Neural cell (in vitro differentiated cells): ENCODE measurements around the gene DNAH10. TPM values are rescaled to one million over a fixed set of nuclear protein-coding genes. Genes with fewer than 3 reads are reported as not detected.

ENCODE experiments used
- H2AFZ ChIP-seq: fragments of 200-600, 300-800 bp; sonication (generic), shearing (Covaris generic); 2 replicates; pipeline ENCODE4 v1.6.0; 2014; ENCODE audit warnings: low read depth, mild to moderate bottlenecking, antibody characterized with exemption, low read length, moderate library complexity
- H3F3A ChIP-seq: fragments of 200-600 bp; shearing (Covaris generic); 2 replicates; pipeline ENCODE4 v1.6.1; 2016; ENCODE audit warnings: mild to moderate bottlenecking, moderate library complexity, mixed read lengths, antibody characterized with exemption, low read length; ENCODE audit not compliant: insufficient read depth, poor library complexity, severe bottlenecking
- H3K27ac ChIP-seq: fragments of 200-600, 300-800 bp; sonication (generic), shearing (Covaris generic); 2 replicates; pipeline ENCODE4 v1.5.1; 2014; ENCODE audit warnings: mild to moderate bottlenecking, low read length, moderate library complexity
- H3K27me3 ChIP-seq: fragments of 300-800, 200-600 bp; sonication (generic), shearing (Covaris generic); 2 replicates; pipeline ENCODE4 v1.6.0; 2014; ENCODE audit warnings: mild to moderate bottlenecking, low read depth, low read length, moderate library complexity; ENCODE audit not compliant: insufficient read depth
- H3K36me3 ChIP-seq: fragments of 300-800, 200-600 bp; sonication (generic), shearing (Covaris generic); 2 replicates; pipeline ENCODE4 v1.5.1; 2014; ENCODE audit warnings: mild to moderate bottlenecking, antibody characterized with exemption, low read length, moderate library complexity; ENCODE audit not compliant: insufficient read depth
- H3K4me2 ChIP-seq: fragments of 300-800, 200-600 bp; sonication (generic), shearing (Covaris generic); 2 replicates; pipeline ENCODE4 v1.6.0; 2014; ENCODE audit warnings: mild to moderate bottlenecking, low read length
- H3K4me3 ChIP-seq: fragments of 300-800, 200-600 bp; sonication (generic), shearing (Covaris generic); 2 replicates; pipeline ENCODE4 v1.5.1; 2014; ENCODE audit warnings: mild to moderate bottlenecking, low read length, moderate library complexity
- H3K79me2 ChIP-seq: fragments of 200-600 bp; shearing (Covaris generic); replicated peaks from 2 replicates; pipeline ENCODE4 v1.6.0; 2014; ENCODE audit warnings: mild to moderate bottlenecking, low read length, moderate library complexity; ENCODE audit not compliant: insufficient read depth
- H3K9ac ChIP-seq: fragments of 300-800, 200-600 bp; sonication (generic), shearing (Covaris generic); 2 replicates; pipeline ENCODE4 v1.6.1; 2016; ENCODE audit warnings: mild to moderate bottlenecking, low read length, mixed read lengths
- H3K9me2 ChIP-seq: fragments of 200-600 bp; shearing (Covaris generic); 2 replicates; pipeline ENCODE4 v1.6.1; 2016; ENCODE audit warnings: mild to moderate bottlenecking, low read length, mixed read lengths; ENCODE audit not compliant: insufficient read depth
- H3K9me3 ChIP-seq: fragments of 200-600, 300-800 bp; sonication (generic), shearing (Covaris generic); 2 replicates; pipeline ENCODE4 v1.6.1; 2016; ENCODE audit warnings: mild to moderate bottlenecking, mixed run types, low read length, moderate library complexity, mixed read lengths
- H4K20me1 ChIP-seq: fragments of 200-600 bp; shearing (Covaris generic); 2 replicates; pipeline ENCODE4 v1.6.1; 2016; ENCODE audit warnings: mild to moderate bottlenecking, mixed run types; ENCODE audit not compliant: insufficient read depth
- EP300 ChIP-seq: fragments of 450-650 bp; conservative IDR thresholded peaks from 2 replicates; pipeline ENCODE4 v1.6.1; 2014; ENCODE audit warnings: antibody characterized with exemption, mild to moderate bottlenecking, moderate library complexity; ENCODE audit not compliant: poor library complexity, severe bottlenecking
- EZH2 ChIP-seq: fragments of 200-600, 300-800 bp; shearing (Covaris generic), sonication (generic); IDR thresholded peaks from 2 replicates; pipeline ENCODE4 v1.6.1; 2014; ENCODE audit warnings: antibody characterized with exemption, low read length, borderline replicate concordance, mild to moderate bottlenecking; ENCODE audit not compliant: insufficient read depth, poor library complexity, severe bottlenecking
- MXI1 ChIP-seq: fragments of 450-650 bp; conservative IDR thresholded peaks from 2 replicates; pipeline ENCODE4 v1.6.1; 2014; ENCODE audit warnings: antibody characterized with exemption, mild to moderate bottlenecking; ENCODE audit not compliant: poor library complexity, severe bottlenecking
- POLR2AphosphoS5 ChIP-seq: IDR thresholded peaks from 2 replicates; pipeline ENCODE4 v1.6.1; 2012
- RAD21 ChIP-seq: fragments of 450-650 bp; conservative IDR thresholded peaks from 2 replicates; pipeline ENCODE4 v1.6.1; 2014; ENCODE audit warnings: antibody characterized with exemption, mild to moderate bottlenecking, moderate library complexity
- REST ChIP-seq: IDR thresholded peaks from 2 replicates; pipeline ENCODE4 v1.6.1; 2012; ENCODE audit warnings: borderline replicate concordance
- SMC3 ChIP-seq: fragments of 450-650 bp; conservative IDR thresholded peaks from 2 replicates; pipeline ENCODE4 v1.6.1; 2014; ENCODE audit warnings: antibody characterized with exemption, mild to moderate bottlenecking, moderate library complexity; ENCODE audit not compliant: poor library complexity
- TAF1 ChIP-seq: IDR thresholded peaks from 2 replicates; pipeline ENCODE4 v1.6.1; 2012; ENCODE audit warnings: low read depth
- polyA plus RNA-seq: library from polyadenylated mRNA; depleted of rRNA; stranded (reverse); fragments of >200 nt; gene quantifications from 2 replicates; pipeline ENCODE4 v1.2.3, GENCODE V29; 2014
- TF ChIP-seq, protein P1 (sequence below): fragments of 450-650 bp; IDR thresholded peaks from 2 replicates; pipeline ENCODE4 v1.5.1; 2014; ENCODE audit warnings: antibody characterized with exemption, mild to moderate bottlenecking, moderate library complexity; ENCODE audit not compliant: poor library complexity, severe bottlenecking

Gene DNAH10
- polyA plus RNA-seq, 1 donor from 2014 or later: 1.9 TPM

DNA sequence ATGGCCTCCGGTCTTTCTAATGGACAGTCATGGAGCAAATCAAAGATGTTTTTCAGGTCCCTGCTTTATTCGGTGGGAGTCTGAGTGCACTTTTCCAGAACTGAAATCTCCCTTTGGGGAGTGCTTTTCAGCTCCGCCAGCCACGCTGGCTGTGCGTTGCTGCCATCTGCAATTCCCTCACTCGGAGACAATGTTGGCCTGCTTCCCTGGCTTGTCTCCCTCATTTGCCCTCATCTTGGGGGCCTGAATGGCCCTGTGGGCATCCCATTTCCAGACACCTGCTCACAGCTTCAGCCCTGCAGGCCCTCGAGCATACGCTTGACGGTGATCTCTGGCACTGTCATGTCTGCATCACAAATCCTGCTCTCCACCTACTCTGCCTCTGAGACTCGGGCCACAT lies 106.7 kb downstream of the DNAH10 start:
- no peak for TF ChIP-seq POLR2AphosphoS5
- TF ChIP-seq, protein P1, sequence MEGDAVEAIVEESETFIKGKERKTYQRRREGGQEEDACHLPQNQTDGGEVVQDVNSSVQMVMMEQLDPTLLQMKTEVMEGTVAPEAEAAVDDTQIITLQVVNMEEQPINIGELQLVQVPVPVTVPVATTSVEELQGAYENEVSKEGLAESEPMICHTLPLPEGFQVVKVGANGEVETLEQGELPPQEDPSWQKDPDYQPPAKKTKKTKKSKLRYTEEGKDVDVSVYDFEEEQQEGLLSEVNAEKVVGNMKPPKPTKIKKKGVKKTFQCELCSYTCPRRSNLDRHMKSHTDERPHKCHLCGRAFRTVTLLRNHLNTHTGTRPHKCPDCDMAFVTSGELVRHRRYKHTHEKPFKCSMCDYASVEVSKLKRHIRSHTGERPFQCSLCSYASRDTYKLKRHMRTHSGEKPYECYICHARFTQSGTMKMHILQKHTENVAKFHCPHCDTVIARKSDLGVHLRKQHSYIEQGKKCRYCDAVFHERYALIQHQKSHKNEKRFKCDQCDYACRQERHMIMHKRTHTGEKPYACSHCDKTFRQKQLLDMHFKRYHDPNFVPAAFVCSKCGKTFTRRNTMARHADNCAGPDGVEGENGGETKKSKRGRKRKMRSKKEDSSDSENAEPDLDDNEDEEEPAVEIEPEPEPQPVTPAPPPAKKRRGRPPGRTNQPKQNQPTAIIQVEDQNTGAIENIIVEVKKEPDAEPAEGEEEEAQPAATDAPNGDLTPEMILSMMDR: no peak
- Histone ChIP-seq H4K20me1 (no peaks in the 10 kb centered on the region), H3K79me2 (no peaks in the 10 kb centered on the region), H3K27me3 (no peaks in the 10 kb centered on the region), H3K9me3 (no peaks in the 10 kb centered on the region), H3K27ac (no peak overlapping the region), H2AFZ (no peak overlapping the region), H3F3A (no peaks in the 10 kb centered on the region), H3K36me3 (no peaks in the 10 kb centered on the region), H3K4me3 (no peak overlapping the region), H3K4me2 (no peak overlapping the region), H3K9me2 (no peaks in the 10 kb centered on the region), H3K9ac (no peak overlapping the region)

GRCh38 chr12:123873793-123874192 lies 111.7 kb downstream of the DNAH10 start:
- H3K27ac ChIP-seq: no peak overlapping the region
- no peak overlapping the region for H3K4me2 ChIP-seq
- H3K79me2 ChIP-seq: no peaks in the 10 kb centered on the region
- H3K27me3 ChIP-seq: no peaks in the 10 kb centered on the region
- H4K20me1 ChIP-seq: no peaks in the 10 kb centered on the region
- no peaks in the 10 kb centered on the region for H3K9me2 ChIP-seq
- H3F3A ChIP-seq: no peaks in the 10 kb centered on the region
- H3K9me3 ChIP-seq: no peaks in the 10 kb centered on the region
- H3K9ac ChIP-seq: no peak overlapping the region
- no peaks in the 10 kb centered on the region for H3K36me3 ChIP-seq
- TF ChIP-seq EZH2 (no peak), RAD21 (no peak), MXI1 (no peak), REST (no peak), SMC3 (no peak), TAF1 (no peak)
- H2AFZ ChIP-seq: no peak overlapping the region
- no peak overlapping the region for H3K4me3 ChIP-seq

- Histone ChIP-seq H3K9me2 (no peaks in the 10 kb centered on the region), H3K79me2 (no peaks in the 10 kb centered on the region), H3F3A (no peaks in the 10 kb centered on the region), H3K4me2 (no peak overlapping the region), H4K20me1 (no peaks in the 10 kb centered on the region), H3K36me3 (no peaks in the 10 kb centered on the region), H3K27me3 (no peaks in the 10 kb centered on the region), H3K27ac (no peak overlapping the region), H3K4me3 (no peak overlapping the region), H2AFZ (no peak overlapping the region), H3K9ac (no peak overlapping the region), H3K9me3 (no peaks in the 10 kb centered on the region)
- no peak for TF ChIP-seq POLR2AphosphoS5
- no peak for TF ChIP-seq EZH2
- TF ChIP-seq MXI1: no peak
- TF ChIP-seq TAF1: no peak
- TF ChIP-seq REST: no peak
- TF ChIP-seq RAD21: no peak
- TF ChIP-seq, protein P1: no peak
- TF ChIP-seq SMC3: no peak
- no peak for TF ChIP-seq EP300
Observed at GRCh38 chr12:123877968-123878367, 115.9 kb downstream of the DNAH10 start.
